ENCODE results near the gene SPTBN1.

SPTBN1 gene

DNA sequence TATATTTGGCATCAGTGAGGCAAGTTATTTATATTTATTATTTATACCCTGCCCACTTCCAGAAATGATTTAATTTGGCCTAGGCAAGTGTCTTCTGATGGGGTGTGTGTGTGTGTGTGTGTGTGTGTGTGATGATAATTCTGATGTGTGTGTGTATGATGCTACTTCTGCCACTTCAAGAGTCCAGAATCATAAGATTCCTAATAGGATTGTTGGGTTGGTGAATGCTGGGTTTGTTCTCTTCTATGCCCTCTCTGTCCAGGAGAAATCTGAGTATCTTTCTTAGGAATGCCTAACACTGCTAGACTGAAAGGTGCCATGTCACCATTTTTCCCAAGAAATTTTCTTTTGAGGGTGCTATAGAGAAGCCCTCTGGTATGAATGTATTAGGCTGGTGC is 122.5 kb downstream of the SPTBN1 start:
- DNase-seq: no peak

DNA sequence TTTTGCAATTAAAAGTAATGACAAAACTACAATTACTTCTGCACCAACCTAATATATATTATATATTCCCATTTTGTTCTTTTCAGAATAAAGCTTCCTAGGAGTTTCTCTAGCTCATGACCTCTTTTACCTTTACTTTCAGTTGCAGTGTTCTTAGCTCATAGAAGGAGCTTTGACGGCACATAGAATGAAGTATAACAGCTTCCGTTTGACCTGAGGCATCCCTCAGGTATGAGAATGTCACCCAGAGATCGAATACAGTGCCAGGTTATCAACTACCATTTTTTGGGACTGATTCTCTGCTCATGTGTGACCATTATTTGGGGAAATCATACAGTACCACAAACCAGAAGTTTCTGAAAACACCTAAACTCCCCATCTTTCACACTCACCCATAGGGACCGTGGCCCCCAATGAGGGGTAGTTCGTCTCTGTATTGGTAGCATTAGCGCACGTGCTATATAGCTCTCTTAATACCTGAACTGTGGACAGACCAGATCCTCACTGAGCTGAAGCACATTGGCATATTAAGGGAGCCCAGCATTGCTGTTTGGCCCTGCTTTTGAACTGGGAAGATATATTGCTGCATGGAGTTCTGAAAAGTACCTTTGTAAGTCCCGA is 123.0 kb downstream of the SPTBN1 start:
- DNase-seq: no peak

DNA sequence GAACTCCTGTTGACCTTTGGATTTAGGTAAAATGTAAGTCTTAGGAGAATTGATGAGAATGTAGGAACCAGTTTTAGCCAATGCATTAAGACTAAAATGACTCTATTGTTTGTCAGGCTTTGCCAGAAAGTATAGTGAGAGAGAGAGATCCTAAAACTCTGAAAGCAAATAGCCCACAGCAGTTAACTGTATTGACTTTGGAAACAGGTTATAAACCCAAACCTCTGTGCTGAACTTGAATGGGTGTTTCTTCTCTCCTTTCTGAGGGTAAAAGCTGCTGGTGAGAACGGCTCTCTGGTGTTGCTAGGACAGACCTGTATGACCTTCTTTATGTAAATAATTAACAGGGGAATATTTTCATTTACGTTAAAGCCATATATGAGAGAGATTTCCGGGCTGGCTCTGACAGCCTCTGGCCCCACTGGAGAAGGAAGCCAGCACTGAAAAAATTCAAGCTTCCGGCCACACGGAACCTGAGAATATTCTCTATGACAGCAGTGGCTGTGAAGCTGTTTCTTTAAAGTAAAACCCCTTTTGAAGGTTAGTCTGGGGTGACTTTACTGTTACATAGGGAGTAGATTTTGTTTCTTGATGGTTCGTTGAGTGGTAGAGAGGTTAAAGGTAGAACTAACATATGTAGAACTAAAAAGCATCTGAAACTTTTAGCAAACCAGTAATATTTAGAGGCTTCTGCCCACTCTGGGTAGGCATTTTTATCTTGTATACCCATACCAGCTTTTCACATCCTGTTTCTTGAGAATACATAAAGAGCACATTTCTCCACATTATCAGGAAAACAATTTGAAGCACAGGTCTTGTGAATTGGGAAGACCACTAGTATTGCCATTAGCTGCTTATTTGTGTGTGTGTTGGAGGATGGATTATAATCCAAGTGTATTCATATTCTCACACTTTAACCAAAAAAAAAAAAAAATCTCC is 123.8 kb downstream of the SPTBN1 start:
- no peak for DNase-seq

DNA sequence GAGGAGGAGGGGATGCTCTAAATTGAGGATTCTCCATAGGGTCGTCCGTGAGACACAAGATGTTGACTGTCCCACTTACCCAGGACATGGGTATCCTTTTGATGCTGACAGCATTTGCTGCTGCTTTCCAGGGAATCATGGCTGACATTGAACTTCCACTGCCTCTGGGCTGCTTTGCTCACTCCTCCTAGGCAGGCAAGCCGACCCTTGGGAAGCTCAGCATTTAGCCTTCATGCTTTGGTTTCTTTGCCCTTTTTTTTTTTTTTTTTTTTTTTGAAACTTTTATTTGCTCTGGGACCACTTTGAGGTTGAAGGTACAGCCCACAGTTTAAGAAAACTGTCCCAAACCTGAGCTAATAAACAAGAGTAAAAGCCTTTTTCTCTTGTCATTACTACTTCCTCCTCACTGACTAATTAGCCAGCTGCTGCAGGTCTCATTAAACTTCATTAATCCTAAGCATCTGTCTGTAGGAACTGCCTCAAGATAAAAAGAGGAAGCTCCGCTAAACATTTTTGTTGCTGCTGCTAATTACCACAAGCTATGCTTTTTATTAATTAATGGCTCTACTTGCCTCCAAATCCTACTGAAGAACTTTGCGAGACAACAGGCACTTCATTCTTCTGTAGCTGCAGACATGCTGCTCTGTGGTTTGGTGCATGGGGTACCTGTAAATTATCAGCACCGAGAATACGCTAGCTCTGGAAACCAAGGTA is 125.4 kb downstream of the SPTBN1 start:
- no peak for DNase-seq

DNA sequence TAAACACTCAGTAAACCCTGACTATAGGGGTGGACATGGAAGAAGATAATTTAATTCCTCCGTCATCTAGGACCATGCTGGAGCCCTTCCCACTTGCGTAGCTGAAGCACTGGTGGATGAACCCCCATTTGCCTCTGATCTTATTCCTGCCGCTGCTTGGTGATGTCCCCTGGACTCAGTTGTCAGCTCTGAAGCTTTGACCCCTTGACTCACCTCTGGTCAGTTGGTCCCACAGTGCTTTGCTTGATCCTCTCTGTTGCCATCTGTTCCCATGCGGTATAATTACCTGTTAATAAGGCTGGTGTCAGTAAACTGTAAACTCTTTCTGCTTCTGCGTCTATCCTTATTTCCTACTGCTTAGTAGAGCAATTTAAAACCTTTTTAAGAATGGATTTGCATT is 126.9 kb downstream of the SPTBN1 start:
- DNase-seq: no peak

- no peak for DNase-seq
These were observed 128.5 kb downstream of the SPTBN1 start for GRCh38 chr2:54584598-54584997.

DNA sequence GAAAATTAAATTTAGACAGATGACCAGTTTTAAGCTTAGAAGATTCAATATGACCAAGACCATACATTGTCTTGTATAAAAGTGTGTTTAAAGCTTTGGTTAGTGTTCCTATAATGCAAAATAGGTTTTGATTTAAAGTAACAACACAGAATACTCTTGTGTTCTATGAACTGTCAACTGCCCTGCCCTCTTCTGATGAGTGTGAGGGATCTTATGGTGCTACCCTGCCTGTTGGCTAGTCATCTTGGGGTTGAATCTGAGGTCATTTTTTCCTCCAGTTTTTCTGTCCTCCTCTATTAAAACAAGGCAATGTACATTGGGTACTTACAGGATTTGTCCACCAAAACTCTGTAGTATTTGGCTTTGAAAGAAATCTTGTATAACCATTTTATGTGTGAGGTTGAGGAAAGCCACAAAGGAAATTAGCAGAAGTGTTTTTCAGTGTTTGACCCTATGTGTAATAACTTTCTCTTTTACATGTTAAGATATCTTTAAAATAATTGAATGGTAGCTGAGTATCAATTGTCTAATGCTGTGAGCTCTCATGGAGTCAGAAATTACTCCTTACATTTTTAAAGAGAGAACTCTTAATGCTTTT is 129.1 kb downstream of the SPTBN1 start:
- no peak for DNase-seq

DNA sequence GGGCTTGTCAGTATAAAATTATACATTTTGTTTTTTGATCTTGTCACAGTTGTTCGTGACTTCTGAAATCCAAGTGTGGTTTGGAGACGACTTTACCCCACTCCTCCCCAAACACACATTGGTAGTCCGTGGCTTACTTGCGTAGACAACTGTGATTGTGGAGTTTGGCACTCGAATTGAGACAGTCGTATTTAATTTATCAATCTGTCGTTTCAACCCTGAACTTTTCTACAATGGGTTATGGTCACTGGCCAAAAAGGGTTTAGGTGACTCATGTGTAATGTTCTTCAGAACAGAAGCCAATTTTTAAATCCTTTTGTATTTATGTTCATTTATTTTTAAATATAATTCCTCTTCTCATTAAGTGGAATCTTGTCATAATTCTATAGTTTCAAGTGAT is 129.9 kb downstream of the SPTBN1 start:
- DNase-seq: no peak

DNA sequence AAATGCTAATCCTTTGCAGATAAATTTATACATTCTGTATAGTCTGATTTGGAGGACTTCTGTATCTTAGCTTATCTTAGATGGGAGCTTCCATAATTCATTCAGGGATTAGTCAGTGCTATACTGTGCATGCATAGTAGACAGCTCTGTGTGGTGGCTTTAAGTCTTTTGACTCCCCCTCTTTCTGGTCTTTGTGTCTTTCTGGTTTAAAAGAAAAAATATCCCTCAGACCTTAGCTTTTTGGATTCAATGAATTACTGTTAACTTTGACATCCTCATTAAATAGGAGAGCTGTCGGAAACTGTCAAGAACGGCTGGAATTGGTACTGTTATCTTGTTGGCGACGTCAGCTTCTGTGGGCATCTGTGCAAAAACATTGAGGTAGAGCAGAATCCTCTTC is 130.4 kb downstream of the SPTBN1 start:
- no peak for DNase-seq

- no peak for DNase-seq
These were observed 131.3 kb downstream of the SPTBN1 start for GRCh38 chr2:54587171-54588016.

DNA sequence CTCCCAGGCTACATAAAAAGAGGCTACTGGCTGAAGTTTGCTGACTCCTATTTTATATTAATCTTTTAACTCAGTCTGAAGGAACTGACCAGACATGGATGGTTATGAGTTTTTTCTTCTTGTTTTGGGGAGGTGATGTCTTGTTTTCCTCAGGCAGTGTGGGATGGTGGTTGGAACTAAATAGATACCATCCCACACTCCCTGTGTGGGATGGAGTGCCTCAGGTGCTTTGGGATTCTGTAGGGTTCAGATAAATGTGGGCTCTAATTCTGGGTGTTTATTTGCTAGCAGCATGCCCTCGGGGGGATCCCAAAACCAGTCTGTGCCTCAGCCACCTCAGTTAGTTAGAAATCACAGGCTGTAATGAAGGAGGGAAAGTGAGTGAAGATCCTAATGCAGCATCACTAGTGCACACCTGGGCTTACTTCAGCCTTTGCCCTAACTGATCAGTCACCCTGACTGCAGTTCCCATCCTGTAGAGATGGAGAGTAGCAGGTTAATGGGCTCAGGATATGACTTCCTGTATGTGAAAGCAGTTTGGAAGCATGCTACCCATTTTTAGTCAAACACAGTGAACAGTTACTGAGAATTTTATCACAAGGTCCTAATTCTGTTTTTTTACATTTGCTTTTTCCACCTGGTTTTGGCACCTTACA is 132.2 kb downstream of the SPTBN1 start:
- no peak for DNase-seq

- no peak for DNase-seq
These were observed 132.9 kb downstream of the SPTBN1 start for GRCh38 chr2:54589038-54589339.

DNA sequence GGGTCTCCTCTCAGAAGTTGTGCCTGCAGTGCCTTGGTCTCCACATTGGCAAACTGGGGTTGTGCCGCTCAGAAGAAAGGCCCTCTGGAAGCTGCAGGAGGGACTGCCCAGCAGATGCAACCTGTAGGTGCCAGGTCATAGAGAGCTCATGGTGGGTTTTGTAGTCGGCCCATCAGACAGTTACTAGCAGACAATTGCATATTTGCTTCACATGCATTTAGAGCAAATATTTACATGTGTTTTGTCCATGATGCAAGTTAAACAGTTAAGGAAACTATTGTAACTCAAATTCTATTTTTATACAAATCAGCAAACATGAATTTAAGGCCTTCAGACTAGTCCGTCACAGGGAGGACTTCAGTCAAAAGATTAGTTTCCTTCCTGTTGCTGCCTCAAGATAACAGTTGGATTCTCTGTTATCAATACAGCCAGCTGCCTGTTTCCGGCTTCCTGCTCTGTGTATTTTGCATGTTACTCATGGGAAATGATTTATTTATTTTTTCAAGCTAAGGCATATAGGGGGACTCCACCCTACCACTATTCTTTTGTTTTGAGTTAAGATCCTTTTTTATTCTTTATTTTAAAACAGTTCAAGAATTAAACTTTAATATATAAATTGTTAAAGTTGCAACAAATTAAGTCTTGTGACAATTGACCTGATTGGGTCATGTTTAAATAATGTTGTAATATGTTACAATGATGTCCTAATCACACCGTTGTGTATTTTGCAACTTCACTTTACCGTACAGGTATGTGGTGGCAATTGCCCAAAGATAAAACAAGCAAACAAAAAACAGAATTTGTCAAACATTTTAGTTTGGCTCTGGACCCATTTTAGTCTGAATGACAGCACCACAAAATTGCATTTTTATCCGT is 133.5 kb downstream of the SPTBN1 start:
- no peak for DNase-seq

- no peak for DNase-seq
These were observed 134.3 kb downstream of the SPTBN1 start for GRCh38 chr2:54590216-54591120.

GRCh38 chr2:54591551-54591950 is 135.4 kb downstream of the SPTBN1 start:
- no peak for DNase-seq

DNA sequence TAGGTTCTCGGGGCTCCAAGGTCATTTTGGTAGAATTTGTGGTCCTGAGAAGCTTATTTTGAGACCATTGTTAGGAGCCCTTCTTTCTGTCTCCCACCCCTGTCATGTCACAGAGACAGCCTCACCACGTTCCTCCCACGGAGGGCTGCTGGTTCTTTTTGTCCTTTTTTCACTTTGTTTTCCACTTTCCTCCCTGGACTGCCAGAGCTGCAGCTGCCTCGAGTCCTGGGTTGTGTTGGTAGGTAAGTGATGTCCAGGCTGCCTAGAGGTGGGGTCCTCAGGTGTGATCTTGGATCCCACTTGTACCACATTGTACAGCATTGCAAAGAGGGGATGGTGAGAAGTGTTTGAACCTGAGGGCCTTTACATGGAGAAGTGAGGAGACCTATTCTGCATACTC is 137.1 kb downstream of the SPTBN1 start:
- DNase-seq: no peak

DNA sequence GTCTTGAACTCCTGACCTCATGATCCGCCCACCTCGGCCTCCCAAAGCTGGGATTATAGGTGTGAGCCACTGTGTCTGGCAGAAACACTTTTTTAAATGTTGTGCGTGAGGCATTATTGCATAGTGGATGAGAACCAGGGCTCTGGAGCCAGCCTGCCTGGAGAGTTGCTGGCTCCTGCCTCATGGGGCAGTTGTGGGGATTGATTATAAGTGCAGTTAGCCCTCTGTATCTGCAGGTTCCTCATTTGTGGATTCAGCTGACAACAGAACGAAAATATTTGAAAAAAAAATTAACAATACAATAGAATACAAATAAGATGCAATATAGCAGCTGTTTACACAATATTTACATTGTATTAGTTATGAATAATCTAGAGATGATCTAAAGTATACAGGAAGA is 137.9 kb downstream of the SPTBN1 start:
- DNase-seq: no peak

- DNase-seq: no peak
These were observed 139.2 kb downstream of the SPTBN1 start for GRCh38 chr2:54595161-54595803.

Data from activated CD8-positive, alpha-beta memory T cell treated with anti-CD3 and anti-CD28 coated beads, Interleukin-2, amount 50 U/mL, for 48 hours (primary cell).